ENCODE measurements around the gene TJP1.
"Not testable (repeated sequence)": the region's sequence is repeated elsewhere in the genome, so short reads cannot be mapped to it uniquely, and the experiment has no call there.

TJP1 gene

DNA sequence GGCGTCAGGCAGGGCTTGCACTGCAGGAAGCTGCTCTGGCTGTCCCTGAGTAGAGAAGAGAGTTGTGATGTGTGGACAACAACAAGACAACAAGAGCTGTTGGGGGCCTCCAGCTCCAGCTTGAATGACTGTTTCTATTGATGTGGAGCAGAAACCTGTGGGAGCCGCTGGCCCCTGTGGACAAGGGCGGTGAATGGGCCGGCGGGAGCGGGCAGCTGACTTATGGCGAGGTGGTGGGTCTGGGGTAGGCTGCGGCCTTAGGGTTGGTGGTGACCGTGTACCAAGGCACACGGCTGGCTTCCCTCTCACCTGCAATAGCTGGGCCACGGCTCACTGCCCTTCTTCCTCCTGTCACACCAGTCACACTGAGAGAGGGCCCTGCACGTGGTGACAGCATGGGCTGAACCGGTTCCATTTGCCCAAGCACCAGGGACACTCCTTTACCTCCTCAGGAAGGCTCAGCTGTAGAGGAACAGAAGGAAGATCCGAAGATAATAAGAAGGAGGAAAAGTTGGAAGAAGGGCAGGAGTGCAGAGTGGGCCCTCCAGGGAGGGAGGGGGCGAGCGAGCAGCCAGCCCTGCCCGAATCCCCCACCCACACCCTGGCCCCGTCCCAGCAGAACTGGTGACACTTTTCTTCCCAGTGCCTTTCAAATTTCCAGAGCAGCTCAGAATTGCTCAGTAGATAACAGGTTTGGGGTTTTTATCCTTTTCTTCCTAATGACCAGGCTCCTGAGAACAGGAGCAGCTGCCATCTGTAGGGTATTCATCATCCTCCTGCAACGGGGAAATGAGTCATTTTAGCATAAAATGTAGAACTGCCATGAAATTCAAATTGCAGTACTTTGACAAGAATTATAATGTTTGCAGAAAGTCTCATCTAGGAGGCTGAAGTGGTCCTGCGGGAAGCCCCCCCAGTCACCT, 136.9 kb downstream of the TJP1 start:
- DNase-seq (ENCODE audit: low read depth in 3 of 3, low spot score in 1 of 3) = no peak

DNA sequence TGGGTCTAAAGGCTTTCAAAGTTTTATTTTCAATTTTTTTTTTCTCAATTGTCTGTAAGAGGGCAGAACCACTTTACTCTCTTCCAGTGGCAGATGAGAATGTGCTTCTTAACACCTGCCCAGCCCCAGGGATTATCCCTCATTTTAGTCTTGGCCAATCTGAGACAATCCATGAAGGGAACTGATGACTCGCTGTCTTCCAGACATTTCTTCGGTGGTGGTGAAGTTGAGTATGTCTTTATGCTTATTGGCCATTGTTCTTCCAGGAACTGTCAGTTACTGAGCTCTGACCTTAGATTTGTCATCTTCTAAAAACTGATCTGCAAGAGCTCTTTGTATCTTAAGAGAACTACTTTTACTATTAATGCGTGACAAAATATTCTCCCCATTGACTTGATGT, 139.5 kb downstream of the TJP1 start:
- no peak for DNase-seq (ENCODE audit: low read depth in 3 of 3, low spot score in 1 of 3)

GRCh38 chr15:29682361-29682760, 139.9 kb downstream of the TJP1 start:
- DNase-seq (ENCODE audit: low read depth in 3 of 3, low spot score in 1 of 3) = no peak

GRCh38 chr15:29681946-29682345, 140.3 kb downstream of the TJP1 start:
- no peak for DNase-seq (ENCODE audit: low read depth in 3 of 3, low spot score in 1 of 3)

GRCh38 chr15:29681166-29681845, 141.0 kb downstream of the TJP1 start:
- DNase-seq (ENCODE audit: low read depth in 3 of 3, low spot score in 1 of 3) = no peak

GRCh38 chr15:29680465-29681165, 141.7 kb downstream of the TJP1 start:
- DNase-seq (ENCODE audit: low read depth in 3 of 3, low spot score in 1 of 3) = no peak

DNA sequence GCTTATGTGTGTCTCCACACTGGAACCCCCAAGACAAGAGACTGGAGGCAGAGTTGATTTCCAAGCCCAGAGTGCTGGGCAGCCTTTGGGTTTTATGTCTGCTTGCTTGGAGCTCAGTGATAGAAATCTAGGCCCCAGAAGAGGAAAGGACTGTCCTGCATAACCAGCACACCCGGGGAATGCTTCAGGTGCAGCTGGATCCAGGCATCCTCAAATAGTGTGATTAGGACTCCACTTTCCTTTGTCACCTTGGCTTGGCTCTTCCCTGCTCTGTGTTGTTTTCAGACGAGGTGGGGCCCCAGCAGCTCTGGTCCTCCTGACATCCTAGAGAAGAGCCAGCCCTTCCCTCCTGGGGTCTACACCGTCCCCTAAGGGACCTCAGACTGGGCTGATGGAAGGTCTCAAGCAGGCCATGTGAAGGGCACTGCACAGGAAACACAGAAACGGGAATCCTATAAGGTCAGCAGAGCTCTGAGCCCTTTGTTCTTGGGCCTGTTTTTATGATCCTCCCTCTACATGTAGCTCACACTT, 143.7 kb downstream of the TJP1 start:
- no peak for DNase-seq (ENCODE audit: low read depth in 3 of 3, low spot score in 1 of 3)

DNA sequence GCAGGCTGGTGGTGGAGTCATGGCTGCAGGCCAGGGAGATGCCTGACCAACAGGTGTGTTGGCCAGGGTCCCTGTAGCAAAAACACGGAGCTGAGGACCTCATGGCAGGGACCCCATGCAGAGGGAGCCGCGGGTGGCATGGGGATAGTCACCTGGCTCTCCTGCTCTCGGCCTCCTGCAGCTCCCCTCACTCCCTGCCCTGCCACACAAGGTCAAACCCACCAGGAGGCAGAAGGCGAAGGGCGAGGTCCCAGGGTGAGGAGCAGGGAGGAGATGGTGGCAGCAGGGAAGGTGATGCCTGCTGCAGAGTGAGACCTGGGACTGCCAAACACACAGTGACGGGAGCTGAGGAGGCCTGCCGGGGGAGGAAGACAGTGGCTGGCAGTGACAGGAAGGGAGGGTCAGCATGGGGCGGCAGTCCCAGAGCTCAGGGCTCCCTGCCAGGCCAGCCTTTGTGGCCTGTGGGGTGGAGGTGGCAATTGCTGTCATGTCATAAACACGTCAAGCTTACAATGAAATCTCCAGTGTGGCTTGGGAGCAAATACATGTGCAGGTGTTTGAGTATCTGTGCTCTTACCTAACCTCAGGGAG, 144.3 kb downstream of the TJP1 start:
- DNase-seq (ENCODE audit: low read depth in 3 of 3, low spot score in 1 of 3) = no peak

DNA sequence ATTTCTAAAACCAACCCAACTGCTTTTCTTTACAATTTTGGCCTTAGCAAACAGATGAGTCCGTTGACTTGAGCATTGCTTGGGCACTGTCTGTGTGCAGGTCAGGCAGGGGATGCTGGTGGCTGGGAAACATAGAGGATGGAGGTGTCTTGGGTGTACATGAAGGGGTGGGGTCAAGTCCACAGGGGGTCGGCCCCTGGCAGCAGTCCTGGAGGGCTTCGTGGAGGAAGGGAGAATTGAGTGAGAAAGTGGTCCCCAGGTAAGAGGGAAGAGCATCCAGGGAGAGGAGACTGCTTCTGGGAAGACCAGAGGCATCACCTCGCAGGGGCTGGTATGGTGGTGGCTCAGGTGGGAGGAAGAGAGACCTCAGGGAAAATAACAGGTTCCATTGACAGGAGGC, 144.8 kb downstream of the TJP1 start:
- no peak for DNase-seq (ENCODE audit: low read depth in 3 of 3, low spot score in 1 of 3)

DNA sequence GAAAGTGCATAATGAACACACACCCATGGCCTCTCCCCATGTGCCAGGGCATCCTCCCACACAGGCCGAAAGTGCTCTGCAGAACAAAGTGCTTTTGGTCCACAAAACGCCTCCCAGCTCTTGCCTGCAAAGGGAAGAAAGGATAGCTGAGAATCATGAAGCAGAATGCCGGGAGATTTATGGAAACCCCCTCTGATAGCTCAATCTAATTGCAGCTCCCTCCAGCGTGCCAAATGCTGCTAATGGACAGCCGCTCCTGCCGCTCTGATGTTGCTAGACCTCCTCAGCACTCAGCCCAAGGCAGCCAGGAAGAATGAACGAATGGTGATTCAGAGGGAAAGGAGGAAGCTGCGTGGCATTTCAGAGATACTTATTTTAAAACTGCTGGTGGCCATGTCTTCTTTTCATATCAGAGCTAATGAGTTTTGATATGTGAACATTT, 145.3 kb downstream of the TJP1 start:
- DNase-seq (ENCODE audit: low read depth in 3 of 3, low spot score in 1 of 3) = no peak

DNA sequence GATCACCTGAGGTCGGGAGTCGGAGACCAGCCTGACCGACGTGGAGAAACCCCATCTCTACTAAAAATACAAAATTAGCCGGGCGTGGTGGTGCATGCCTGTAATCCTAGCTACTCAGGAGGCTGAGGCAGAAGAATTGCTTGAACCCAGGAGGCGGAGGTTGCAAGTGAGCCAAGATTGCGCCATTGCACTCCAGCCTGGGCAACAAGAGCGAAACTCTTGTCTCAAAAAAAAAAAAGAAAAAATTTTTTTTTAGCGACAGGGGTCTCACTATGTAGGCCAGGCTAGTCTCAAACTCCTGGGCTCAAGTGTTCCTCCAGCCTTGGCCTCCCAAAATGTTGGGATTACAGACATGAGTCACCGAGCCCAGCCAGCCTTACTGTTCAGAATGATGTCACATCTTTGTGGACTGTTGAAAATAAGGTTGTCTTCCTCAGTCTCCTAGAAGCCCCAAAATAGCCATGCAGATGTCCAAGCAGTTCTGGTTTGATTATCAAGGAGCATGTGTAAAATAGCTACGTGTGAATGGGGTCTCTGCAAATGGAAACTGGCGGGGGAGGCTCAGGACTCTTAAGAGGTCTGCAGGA, 145.8 kb downstream of the TJP1 start:
- not testable (repeated sequence) for DNase-seq (ENCODE audit: low read depth in 3 of 3, low spot score in 1 of 3)

DNA sequence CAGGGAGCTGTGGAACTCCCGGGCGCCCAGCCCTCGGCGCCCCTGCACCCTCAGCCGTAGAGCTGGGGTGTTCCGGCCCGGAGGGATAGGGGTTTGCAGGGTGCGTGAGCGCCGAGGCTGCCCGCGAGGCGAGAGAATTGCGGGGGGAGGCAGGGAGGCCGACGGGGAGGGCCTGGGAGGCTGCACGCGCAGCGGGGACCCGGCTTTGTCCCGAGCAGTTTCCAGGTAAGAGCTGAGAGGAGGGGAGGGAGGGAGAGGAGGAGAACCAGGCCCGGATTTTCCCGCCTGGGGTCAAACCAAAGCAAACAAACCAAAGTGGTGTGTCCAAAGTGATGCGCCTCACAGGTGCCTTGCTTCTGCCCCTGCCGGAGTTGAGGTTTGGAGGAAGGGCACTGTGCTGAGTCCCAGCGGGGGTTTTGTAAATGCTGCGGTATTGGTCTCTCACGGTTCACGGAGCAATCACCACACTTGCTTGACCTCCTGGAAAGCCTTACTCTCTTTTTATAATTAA, 146.4 kb downstream of the TJP1 start:
- no peak for DNase-seq (ENCODE audit: low read depth in 3 of 3, low spot score in 1 of 3)

- DNase-seq (ENCODE audit: low read depth in 3 of 3, low spot score in 1 of 3) = no peak
Observed at GRCh38 chr15:29674661-29675533, 147.4 kb downstream of the TJP1 start.

DNA sequence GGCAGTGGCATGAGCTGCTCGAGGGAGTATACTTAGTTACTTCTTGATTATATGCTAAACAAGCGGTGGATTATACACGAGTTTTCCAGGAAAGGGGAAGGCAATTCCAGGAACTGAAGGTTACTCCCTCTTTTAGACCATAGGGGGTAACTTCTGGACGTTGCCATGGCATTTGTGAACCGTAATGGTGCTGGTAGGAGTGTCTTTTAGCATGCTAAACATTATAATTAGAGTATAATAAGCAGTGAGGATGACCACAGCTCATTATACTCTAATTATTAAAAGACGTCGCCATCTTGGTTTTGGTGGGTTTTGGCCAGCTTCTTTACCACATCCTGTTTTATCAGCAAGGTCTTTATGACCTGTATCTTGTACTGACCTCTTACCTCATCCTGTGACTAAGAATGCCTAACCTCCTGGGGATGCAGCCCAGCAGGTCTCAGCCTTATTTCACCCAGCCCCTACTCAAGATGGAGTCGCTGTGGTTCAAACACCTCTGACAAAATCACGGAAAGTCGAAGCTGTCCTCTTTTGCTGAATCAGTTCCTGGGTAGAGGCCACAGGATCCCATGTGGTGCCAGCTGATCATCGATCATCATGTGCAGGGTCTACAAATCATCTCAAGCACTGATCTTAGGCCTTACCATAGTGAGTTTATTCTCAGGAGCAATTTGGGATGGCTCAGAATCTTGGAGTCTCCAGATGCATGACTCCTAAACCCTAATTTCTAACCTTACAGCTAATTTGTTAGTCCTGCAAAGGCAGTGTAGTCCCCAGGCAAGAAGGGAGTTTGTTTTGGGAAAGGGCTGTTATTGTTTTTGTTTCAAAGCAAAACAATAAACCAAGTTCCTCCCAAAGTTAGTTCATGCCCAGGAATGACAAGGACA, 149.1 kb downstream of the TJP1 start:
- DNase-seq (ENCODE audit: low read depth in 3 of 3, low spot score in 1 of 3) = no peak

DNA sequence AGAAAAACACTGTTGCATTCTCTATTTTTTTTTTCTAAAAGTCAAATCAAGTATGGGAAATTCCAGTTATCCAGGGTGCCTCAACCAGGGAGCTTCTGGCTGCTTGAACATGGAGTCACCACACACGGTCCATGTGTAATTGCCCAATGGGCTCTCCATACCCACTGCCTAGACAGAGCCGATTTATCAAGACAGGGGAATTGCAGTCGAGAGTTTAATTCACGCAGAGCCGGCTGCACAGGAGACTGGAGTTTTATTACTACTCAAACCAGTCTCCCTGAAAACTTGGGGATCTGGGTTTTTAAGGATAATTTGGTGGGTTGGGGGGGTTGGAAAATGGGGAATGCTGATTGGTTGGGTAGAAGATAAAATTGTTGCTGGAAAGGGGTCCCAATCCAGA, 149.8 kb downstream of the TJP1 start:
- DNase-seq (ENCODE audit: low read depth in 3 of 3, low spot score in 1 of 3) = no peak

GRCh38 chr15:29672046-29672445, 150.2 kb downstream of the TJP1 start:
- not testable (repeated sequence) for DNase-seq (ENCODE audit: low read depth in 3 of 3, low spot score in 1 of 3)

DNA sequence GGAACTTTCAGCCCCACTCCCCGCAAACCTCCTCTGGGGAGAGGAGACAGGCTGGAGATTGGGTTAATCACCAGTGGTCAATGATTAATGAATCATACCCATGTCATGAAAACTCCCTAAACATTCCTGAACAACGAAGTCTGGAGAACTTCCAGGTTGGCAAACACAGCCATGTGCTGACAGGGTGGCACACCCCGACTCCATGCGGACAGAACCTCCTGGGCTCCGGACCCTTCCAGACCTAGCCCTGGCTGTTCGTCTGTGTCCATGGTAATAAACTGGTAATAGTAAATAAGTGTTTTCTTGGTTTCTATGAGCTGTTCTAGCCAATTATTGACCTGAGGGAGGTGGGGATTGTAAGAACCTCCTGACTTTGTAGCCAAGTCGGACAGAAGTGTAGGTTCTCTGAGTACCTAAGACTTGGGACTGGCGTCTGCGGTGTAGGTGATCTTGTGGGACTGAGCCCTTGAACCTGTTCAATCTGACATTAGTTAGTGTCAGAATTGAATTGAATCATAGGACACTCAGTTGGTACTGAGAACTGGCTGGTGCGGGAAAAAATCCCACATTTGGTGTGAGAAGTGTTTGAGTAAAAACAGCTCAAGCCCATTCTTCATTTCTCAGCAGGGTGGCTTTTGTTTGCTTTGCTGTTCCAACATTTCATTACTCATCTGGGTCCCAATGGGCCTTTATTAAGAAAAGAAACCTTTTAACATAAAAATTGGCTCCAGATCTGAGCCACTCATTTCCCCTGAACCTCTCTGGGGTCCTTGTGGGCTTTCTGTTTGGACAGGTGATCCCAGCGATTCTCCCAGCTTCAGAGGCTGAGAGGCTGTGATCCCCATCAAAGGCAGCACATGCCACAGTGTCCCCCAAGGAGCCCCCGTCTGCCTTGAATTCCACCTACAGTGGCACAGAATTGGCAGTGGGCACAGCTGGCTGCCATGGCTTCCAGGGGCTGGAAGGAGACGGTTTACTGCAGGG, 151.0 kb downstream of the TJP1 start:
- no peak for DNase-seq (ENCODE audit: low read depth in 3 of 3, low spot score in 1 of 3)

All from stimulated activated CD4-positive, alpha-beta T cell treated with anti-CD3 and anti-CD28 coated beads, TNF-alpha, amount 100 ng/mL, for 1 hour (primary cell).